ACHN (cell line): ENCODE measurements around the gene NTSR1.

Experiments
- DNase-seq: peaks from one replicate; pipeline ENCODE4 v3.0.0-alpha.2; 2015
- in situ Hi-C: cut with HindIII; loops from 2 replicates; pipeline ENCODE4 v1.10.0; 2017; ENCODE audit warnings: low sequenced_read_pairs, low pct_ligation_motif_present, low pct_unique_long_range_greater_than_20kb

The NTSR1 gene

GRCh38 chr20:62702895-62703852 is 5.5 kb upstream of the NTSR1 start:
- in situ Hi-C loops, result no loop called here
- peak; percentile 83 for DNase-seq

GRCh38 chr20:62703853-62704228 is 4.8 kb upstream of the NTSR1 start:
- in situ Hi-C loops, result no loop called here
- DNase-seq, result no peak

GRCh38 chr20:62704341-62704948 is 4.2 kb upstream of the NTSR1 start:
- in situ Hi-C loops, result no loop called here
- peak; percentile 83 for DNase-seq

- no peak for DNase-seq
- in situ Hi-C loops, result no loop called here
Measured at GRCh38 chr20:62705627-62706026, 3.0 kb upstream of the NTSR1 start.

- no peak for DNase-seq
- in situ Hi-C loops, result no loop called here
Measured at GRCh38 chr20:62706344-62706743, 2.3 kb upstream of the NTSR1 start.

- no peak for DNase-seq
- in situ Hi-C loops, result no loop called here
Measured at GRCh38 chr20:62706857-62707256, 1.8 kb upstream of the NTSR1 start.

GRCh38 chr20:62707276-62707920 is 1.2 kb upstream of the NTSR1 start:
- no peak for DNase-seq
- in situ Hi-C loops, result no loop called here

- in situ Hi-C loops, result no loop called here
- DNase-seq, result no peak
Measured at GRCh38 chr20:62707921-62708521, 615 bp upstream of the NTSR1 start.

- DNase-seq, result no peak
- in situ Hi-C loops, result no loop called here
Measured at GRCh38 chr20:62709537-62709905, 885 bp downstream of the NTSR1 start.

GRCh38 chr20:62710221-62710885 is 1.7 kb downstream of the NTSR1 start:
- DNase-seq, result no peak
- in situ Hi-C loops, result no loop called here

GRCh38 chr20:62710886-62711702 is 2.5 kb downstream of the NTSR1 start:
- in situ Hi-C loops, result no loop called here
- no peak for DNase-seq

- in situ Hi-C loops, result no loop called here
- no peak for DNase-seq
Measured at GRCh38 chr20:62711703-62712101, 3.1 kb downstream of the NTSR1 start.

GRCh38 chr20:62712606-62713005 is 4.0 kb downstream of the NTSR1 start:
- in situ Hi-C loops, result no loop called here
- no peak for DNase-seq

GRCh38 chr20:62714006-62714405 is 5.4 kb downstream of the NTSR1 start:
- in situ Hi-C loops, result no loop called here
- DNase-seq, result no peak

GRCh38 chr20:62714799-62715198 is 6.2 kb downstream of the NTSR1 start:
- in situ Hi-C loops, result no loop called here

GRCh38 chr20:62715201-62715600 is 6.6 kb downstream of the NTSR1 start:
- in situ Hi-C loops, result no loop called here
- no peak for DNase-seq

More at GRCh38 chr20:62714799-62715198, 6.2 kb downstream of the NTSR1 start:
- DNase-seq, result no peak

GRCh38 chr20:62716198-62716940 is 7.7 kb downstream of the NTSR1 start:
- no peak for DNase-seq
- in situ Hi-C loops, result no loop called here
